ENCODE results near the gene TTLL11.

DNA sequence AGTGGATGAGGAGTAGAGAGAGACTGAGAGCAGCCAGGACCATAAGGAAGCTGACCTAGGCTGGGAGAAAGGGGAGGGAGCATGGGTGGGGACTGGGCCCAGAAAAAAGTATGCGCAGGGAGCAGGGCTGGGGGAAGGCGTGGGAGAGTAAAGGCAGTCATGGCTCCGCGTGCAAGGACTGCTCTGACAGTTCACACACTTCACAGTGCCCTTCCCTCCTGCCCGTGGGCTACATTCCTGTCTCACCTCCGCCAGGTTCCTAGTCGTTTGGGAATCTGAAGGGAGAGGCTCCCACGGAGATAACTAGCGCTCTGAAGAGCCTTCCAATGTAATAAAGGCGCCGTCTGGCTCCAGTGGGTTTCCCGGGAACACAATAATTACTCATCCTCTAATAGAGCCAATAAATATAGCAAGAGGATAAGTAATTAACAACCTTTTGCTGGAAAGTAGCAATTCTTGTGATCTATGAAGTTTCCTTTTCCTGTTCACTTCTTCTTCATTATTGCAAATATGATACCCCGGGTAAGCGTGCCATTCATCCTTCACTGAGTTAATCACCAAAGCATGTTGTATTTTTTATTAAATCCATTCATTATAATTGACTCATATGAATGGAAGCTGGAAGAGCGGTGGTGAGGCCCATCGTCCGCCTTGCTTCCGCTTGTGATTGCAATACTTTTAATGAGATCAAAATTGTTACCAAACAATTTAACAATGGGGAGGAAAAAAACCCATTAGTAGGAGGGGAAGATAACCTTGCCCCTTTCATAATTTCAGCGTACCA is 39.3 kb downstream of the TTLL11 start:
- TF ChIP-seq, protein P1, sequence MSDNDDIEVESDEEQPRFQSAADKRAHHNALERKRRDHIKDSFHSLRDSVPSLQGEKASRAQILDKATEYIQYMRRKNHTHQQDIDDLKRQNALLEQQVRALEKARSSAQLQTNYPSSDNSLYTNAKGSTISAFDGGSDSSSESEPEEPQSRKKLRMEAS (IDR thresholded peaks at IDR 0.05; ENCODE audit: low read depth), result no peak
- TF ChIP-seq RAD21 (IDR thresholded peaks at IDR 0.05; ENCODE audit: low read length) (no peak), CHD2 (IDR thresholded peaks at IDR 0.05; ENCODE audit: low read length, partially characterized antibody) (no peak), MXI1 (IDR thresholded peaks at IDR 0.05; ENCODE audit: low read depth, low read length) (no peak), SIN3A (IDR thresholded peaks at IDR 0.05; ENCODE audit: borderline replicate concordance, low read depth, low read length) (no peak), EZH2phosphoT487 (IDR thresholded peaks at IDR 0.05; ENCODE audit: borderline replicate concordance, low read depth) (no peak), ELF1 (IDR thresholded peaks at IDR 0.05) (no peak)
- TF ChIP-seq, protein P2, sequence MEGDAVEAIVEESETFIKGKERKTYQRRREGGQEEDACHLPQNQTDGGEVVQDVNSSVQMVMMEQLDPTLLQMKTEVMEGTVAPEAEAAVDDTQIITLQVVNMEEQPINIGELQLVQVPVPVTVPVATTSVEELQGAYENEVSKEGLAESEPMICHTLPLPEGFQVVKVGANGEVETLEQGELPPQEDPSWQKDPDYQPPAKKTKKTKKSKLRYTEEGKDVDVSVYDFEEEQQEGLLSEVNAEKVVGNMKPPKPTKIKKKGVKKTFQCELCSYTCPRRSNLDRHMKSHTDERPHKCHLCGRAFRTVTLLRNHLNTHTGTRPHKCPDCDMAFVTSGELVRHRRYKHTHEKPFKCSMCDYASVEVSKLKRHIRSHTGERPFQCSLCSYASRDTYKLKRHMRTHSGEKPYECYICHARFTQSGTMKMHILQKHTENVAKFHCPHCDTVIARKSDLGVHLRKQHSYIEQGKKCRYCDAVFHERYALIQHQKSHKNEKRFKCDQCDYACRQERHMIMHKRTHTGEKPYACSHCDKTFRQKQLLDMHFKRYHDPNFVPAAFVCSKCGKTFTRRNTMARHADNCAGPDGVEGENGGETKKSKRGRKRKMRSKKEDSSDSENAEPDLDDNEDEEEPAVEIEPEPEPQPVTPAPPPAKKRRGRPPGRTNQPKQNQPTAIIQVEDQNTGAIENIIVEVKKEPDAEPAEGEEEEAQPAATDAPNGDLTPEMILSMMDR (IDR thresholded peaks at IDR 0.05), result no peak
- TF ChIP-seq, protein P3, sequence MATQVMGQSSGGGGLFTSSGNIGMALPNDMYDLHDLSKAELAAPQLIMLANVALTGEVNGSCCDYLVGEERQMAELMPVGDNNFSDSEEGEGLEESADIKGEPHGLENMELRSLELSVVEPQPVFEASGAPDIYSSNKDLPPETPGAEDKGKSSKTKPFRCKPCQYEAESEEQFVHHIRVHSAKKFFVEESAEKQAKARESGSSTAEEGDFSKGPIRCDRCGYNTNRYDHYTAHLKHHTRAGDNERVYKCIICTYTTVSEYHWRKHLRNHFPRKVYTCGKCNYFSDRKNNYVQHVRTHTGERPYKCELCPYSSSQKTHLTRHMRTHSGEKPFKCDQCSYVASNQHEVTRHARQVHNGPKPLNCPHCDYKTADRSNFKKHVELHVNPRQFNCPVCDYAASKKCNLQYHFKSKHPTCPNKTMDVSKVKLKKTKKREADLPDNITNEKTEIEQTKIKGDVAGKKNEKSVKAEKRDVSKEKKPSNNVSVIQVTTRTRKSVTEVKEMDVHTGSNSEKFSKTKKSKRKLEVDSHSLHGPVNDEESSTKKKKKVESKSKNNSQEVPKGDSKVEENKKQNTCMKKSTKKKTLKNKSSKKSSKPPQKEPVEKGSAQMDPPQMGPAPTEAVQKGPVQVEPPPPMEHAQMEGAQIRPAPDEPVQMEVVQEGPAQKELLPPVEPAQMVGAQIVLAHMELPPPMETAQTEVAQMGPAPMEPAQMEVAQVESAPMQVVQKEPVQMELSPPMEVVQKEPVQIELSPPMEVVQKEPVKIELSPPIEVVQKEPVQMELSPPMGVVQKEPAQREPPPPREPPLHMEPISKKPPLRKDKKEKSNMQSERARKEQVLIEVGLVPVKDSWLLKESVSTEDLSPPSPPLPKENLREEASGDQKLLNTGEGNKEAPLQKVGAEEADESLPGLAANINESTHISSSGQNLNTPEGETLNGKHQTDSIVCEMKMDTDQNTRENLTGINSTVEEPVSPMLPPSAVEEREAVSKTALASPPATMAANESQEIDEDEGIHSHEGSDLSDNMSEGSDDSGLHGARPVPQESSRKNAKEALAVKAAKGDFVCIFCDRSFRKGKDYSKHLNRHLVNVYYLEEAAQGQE (IDR thresholded peaks at IDR 0.05; ENCODE audit: low read depth, low read length), result no peak

Measured in SK-N-SH (cell line).